A549 (cell line): ENCODE measurements around the gene CTNS. TPM values are rescaled to one million over a fixed set of nuclear protein-coding genes. Genes with fewer than 3 reads are reported as not detected.

ENCODE experiments used
- ATAC-seq, 2 experiments: fragments of 200-7000 bp in 1 of 2; fragments of >200 bp in 1 of 2; cut with Nextera tagmentation in 1 of 2; cut with Tn5 transposase in 1 of 2; 3 replicates each; pipeline versions ENCODE4 v1.8.0 to v1.9.1; 2018 to 2020; ENCODE audit warnings: mild to moderate bottlenecking in 1 of 2, moderate library complexity in 1 of 2
- CTCF ChIA-PET: fragments of 300-600 bp; sonication (Branson Sonifier 250); formaldehyde crosslinking; extraction: SDS; loops from one replicate; lab custom pipeline; 2021; ENCODE audit warnings: antibody characterized with exemption, inconsistent platforms; lab: Yijun Ruan, JAX
- POLR2A ChIA-PET: fragments of 350-600 bp; formaldehyde crosslinking; extraction: SDS; loops from one replicate; lab custom pipeline; 2021; ENCODE audit warnings: antibody characterized with exemption, inconsistent platforms; lab: Yijun Ruan, JAX
- DNase-seq, 2 experiments: peaks; one replicate each; pipeline versions ENCODE4 v3.0.0 to v3.0.0-alpha.2; 2011 to 2016; ENCODE audit warnings: low read depth in 1 of 2, low spot score in 1 of 2
- FAIRE-seq: peaks from 2 replicates; lab custom pipeline; 2011; peaks lifted over from hg19 to GRCh38; lab: Jason Lieb, UNC
- H3K27ac ChIP-seq, 2 experiments: fragments of >200 bp; sonication (Bioruptor Twin); formaldehyde crosslinking; 3 replicates each; pipeline ENCODE4 v1.5.1; 2016 to 2017
- H3K4me1 ChIP-seq: fragments of >200 bp; sonication (Bioruptor Twin); formaldehyde crosslinking; 3 replicates; pipeline ENCODE4 v1.6.1; 2016
- H3K4me2 ChIP-seq: fragments of >200 bp; sonication (Bioruptor Twin); formaldehyde crosslinking; 3 replicates; pipeline ENCODE4 v1.6.1; 2016
- H3K4me3 ChIP-seq: fragments of >200 bp; sonication (Bioruptor Twin); formaldehyde crosslinking; 3 replicates; pipeline ENCODE4 v1.5.1; 2016
- H3K9me3 ChIP-seq: fragments of >200 bp; sonication (Bioruptor Twin); formaldehyde crosslinking; 3 replicates; pipeline ENCODE4 v1.6.1; 2016
- CHD4 ChIP-seq: fragments of 200-600 bp; sonication (generic); IDR thresholded peaks from 2 replicates; pipeline ENCODE4 v1.6.1; 2016; ENCODE audit warnings: antibody characterized with exemption, mild to moderate bottlenecking, borderline replicate concordance
- EHF ChIP-seq: fragments of 250-450 bp; sonication (Bioruptor Pico); IDR thresholded peaks from 2 replicates; pipeline ENCODE4 v1.5.0; 2020; ENCODE audit warnings: mild to moderate bottlenecking
- EP300 ChIP-seq, 2 experiments: fragments of >200 bp; sonication (Bioruptor Twin); formaldehyde crosslinking; IDR thresholded peaks; 2 replicates in 1 of 2; 3 replicates in 1 of 2; pipeline ENCODE4 v1.6.1; 2016 to 2017
- ESRRA ChIP-seq: fragments of 150-350 bp; IDR thresholded peaks from 2 replicates; pipeline ENCODE4 v1.6.1; 2014; ENCODE audit warnings: mild to moderate bottlenecking, low read length, borderline replicate concordance
- FOXS1 ChIP-seq: fragments of 250-450 bp; sonication (Bioruptor Pico); IDR thresholded peaks from 2 replicates; pipeline ENCODE4 v1.5.0; 2020; ENCODE audit warnings: mild to moderate bottlenecking, moderate library complexity
- GATA3 ChIP-seq: IDR thresholded peaks from 2 replicates; pipeline ENCODE4 v1.6.1; 2012; ENCODE audit warnings: borderline replicate concordance
- HOXB13 ChIP-seq: fragments of 250-450 bp; sonication (Bioruptor Pico); IDR thresholded peaks from 2 replicates; pipeline ENCODE4 v1.5.0; 2020; ENCODE audit warnings: low read depth, mild to moderate bottlenecking, moderate library complexity
- HOXB5 ChIP-seq: fragments of 250-450 bp; sonication (Bioruptor Pico); IDR thresholded peaks from 2 replicates; pipeline ENCODE4 v1.5.0; 2020; ENCODE audit warnings: mild to moderate bottlenecking, moderate library complexity
- JUN ChIP-seq, 2 experiments: fragments of >200 bp; sonication (Bioruptor Twin); formaldehyde crosslinking; IDR thresholded peaks; 2 replicates in 1 of 2; 3 replicates in 1 of 2; pipeline ENCODE4 v1.6.1; 2016 to 2017
- JUNB ChIP-seq: fragments of >200 bp; sonication (Bioruptor Twin); formaldehyde crosslinking; IDR thresholded peaks from 2 replicates; pipeline ENCODE4 v1.6.1; 2016
- NFE2L2 ChIP-seq: fragments of 150-350 bp; conservative IDR thresholded peaks from 2 replicates; pipeline ENCODE4 v1.6.1; 2014; ENCODE audit warnings: low read length
- RAD21 ChIP-seq, 2 experiments: fragments of >200 bp in 1 of 2; sonication (Bioruptor Twin) in 1 of 2; formaldehyde crosslinking in 1 of 2; IDR thresholded peaks in 1 of 2; conservative IDR thresholded peaks in 1 of 2; 2 replicates in 1 of 2; 3 replicates in 1 of 2; pipeline ENCODE4 v1.6.1; 2012 to 2018; ENCODE audit warnings: inconsistent platforms in 1 of 2
- RCOR1 ChIP-seq: fragments of 150-350 bp; IDR thresholded peaks from 2 replicates; pipeline ENCODE4 v1.6.1; 2014; ENCODE audit warnings: antibody characterized with exemption, low read length, low read depth
- TFCP2L1 ChIP-seq: fragments of 250-450 bp; sonication (Bioruptor Pico); IDR thresholded peaks from 2 replicates; pipeline ENCODE4 v1.5.0; 2021; ENCODE audit warnings: mild to moderate bottlenecking
- TP53 ChIP-seq: fragments of 250-450 bp; sonication (Bioruptor Pico); IDR thresholded peaks from 2 replicates; pipeline ENCODE4 v1.5.0; 2021; ENCODE audit warnings: mild to moderate bottlenecking, moderate library complexity
- ZC3H11A ChIP-seq: fragments of 450-650 bp; IDR thresholded peaks from 2 replicates; pipeline ENCODE4 v1.6.1; 2014; ENCODE audit warnings: antibody characterized with exemption, mild to moderate bottlenecking
- WGBS: methylation state at CpG from one replicate; pipeline ENCODE4 v1.1.6; 2017; ENCODE audit errors: missing lambda C conversion rate; 5-methylcytosine and 5-hydroxymethylcytosine counted together
- polyA plus RNA-seq, 4 experiments: library from polyadenylated mRNA; depleted of rRNA in 3 of 4; stranded (reverse); fragments of >200 nt; fragmentation: RNase III in 1 of 4; extraction: RNeasy Plus Mini Kit Qiagen cat#74134 plus additional on column Dnase treatment in 1 of 4; gene quantifications; 2 replicates in 3 of 4; 3 replicates in 1 of 4; pipeline ENCODE4 v1.2.3, GENCODE V29; 2011 to 2017
- TF ChIP-seq, protein P1 (sequence below): fragments of 150-350 bp; IDR thresholded peaks from 2 replicates; pipeline ENCODE4 v1.6.1; 2014; ENCODE audit warnings: low read depth, mild to moderate bottlenecking, low read length
- TF ChIP-seq, protein P2 (sequence below): fragments of 250-450 bp; sonication (Bioruptor Pico); IDR thresholded peaks from 2 replicates; pipeline ENCODE4 v1.5.0; 2021; ENCODE audit warnings: mild to moderate bottlenecking, moderate library complexity, borderline replicate concordance
- TF ChIP-seq, protein P3 (sequence below): fragments of 450-650 bp; IDR thresholded peaks from 2 replicates; pipeline ENCODE4 v1.6.1; 2014; ENCODE audit warnings: antibody characterized with exemption
- TF ChIP-seq, protein P4 (sequence below): fragments of >200 bp; sonication (Bioruptor Twin); formaldehyde crosslinking; IDR thresholded peaks from 2 replicates; pipeline ENCODE4 v1.6.1; 2016
- TF ChIP-seq, protein P5 (sequence below): fragments of >200 bp; sonication (Bioruptor Twin); formaldehyde crosslinking; IDR thresholded peaks from 3 replicates; pipeline ENCODE4 v1.6.1; 2016

The CTNS gene
- polyA plus RNA-seq, 2 of the 4 experiments (the other 2 are of a cell fraction) = 6.5 to 20.3 TPM

DNA sequence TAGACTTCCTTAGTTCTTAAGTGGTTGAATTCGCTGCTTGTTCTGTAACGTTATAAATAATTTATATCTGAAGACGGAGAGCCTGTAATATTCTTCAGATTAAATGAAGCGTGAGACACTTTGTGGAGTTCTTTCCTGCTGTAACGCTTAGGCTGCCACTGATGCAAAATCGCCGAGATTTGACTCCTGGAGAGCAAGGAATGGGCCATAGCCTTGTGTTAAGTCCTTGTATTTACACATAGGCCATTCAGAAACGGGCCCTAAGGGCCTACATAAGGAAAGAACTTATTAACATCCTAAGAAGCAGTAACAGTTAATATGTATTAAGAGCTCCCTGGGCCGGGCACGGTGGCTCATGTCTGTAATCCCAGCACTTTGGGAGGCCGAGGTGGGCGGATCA, 33.0 kb downstream of the CTNS start:
- ATAC-seq = no peak
- Histone ChIP-seq H3K4me3 (peak overlapping the region; percentile 82), H3K4me2 (peak overlapping the region; percentile 74), H3K4me1 (peaks cover 25% of the 10 kb centered on the region), H3K9me3 (no peaks in the 10 kb centered on the region), H3K27ac (peak overlapping the region; percentile 94)
- no peak for DNase-seq
- no peak for FAIRE-seq
- WGBS = 41% methylated on average over 12 of the region's 12 CpGs
- POLR2A ChIA-PET = interaction anchor here (1.2 kb wide), 1 partner anchor 10 kb away, joined by 3 read pairs; no protein-coding TSS in a partner anchor
- no peak for TF ChIP-seq ESRRA
- TF ChIP-seq GATA3 = no peak
- no peak for TF ChIP-seq JUNB
- TF ChIP-seq TP53 (CRISPR knock-in tag) = no peak
- TF ChIP-seq RCOR1 = no peak
- TF ChIP-seq, protein P1, sequence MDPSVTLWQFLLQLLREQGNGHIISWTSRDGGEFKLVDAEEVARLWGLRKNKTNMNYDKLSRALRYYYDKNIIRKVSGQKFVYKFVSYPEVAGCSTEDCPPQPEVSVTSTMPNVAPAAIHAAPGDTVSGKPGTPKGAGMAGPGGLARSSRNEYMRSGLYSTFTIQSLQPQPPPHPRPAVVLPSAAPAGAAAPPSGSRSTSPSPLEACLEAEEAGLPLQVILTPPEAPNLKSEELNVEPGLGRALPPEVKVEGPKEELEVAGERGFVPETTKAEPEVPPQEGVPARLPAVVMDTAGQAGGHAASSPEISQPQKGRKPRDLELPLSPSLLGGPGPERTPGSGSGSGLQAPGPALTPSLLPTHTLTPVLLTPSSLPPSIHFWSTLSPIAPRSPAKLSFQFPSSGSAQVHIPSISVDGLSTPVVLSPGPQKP = no peak
- no peak for TF ChIP-seq RAD21 (conservative IDR thresholded peaks at IDR 0.05 in 1 of 2, IDR thresholded peaks at IDR 0.05 in 1 of 2)
- TF ChIP-seq FOXS1 (CRISPR knock-in tag) = no peak
- TF ChIP-seq ZC3H11A = no peak
- TF ChIP-seq, protein P2, sequence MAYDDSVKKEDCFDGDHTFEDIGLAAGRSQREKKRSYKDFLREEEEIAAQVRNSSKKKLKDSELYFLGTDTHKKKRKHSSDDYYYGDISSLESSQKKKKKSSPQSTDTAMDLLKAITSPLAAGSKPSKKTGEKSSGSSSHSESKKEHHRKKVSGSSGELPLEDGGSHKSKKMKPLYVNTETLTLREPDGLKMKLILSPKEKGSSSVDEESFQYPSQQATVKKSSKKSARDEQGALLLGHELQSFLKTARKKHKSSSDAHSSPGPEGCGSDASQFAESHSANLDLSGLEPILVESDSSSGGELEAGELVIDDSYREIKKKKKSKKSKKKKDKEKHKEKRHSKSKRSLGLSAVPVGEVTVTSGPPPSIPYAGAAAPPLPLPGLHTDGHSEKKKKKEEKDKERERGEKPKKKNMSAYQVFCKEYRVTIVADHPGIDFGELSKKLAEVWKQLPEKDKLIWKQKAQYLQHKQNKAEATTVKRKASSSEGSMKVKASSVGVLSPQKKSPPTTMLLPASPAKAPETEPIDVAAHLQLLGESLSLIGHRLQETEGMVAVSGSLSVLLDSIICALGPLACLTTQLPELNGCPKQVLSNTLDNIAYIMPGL (CRISPR knock-in tag) = no peak
- TF ChIP-seq, all 56 proteins: peak for 0
- CTCF ChIA-PET = interaction anchor here (1.1 to 4.1 kb wide), 3 partner anchors 9 to 68 kb away, joined by 3 to 19 read pairs (median 3); no protein-coding TSS in a partner anchor

DNA sequence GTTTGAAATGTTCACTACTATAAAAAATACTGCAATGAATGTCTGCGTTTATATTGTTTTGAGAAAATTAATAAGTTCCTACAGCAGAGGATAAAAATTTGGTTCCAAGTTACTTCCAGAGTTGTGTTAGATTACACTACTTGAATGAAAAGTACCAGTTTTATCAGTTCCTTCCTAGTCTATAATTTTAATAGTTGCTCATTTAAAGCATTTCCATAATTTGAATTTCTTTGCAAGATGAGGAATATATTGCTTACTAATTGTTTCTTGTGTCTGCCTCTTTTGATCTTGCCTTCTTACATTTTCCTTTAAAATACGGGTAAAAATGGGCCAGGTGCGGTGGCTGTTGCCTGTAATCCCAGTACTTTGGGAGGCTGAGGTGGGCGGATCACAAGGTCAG, 36.0 kb downstream of the CTNS start:
- FAIRE-seq (no peak), DNase-seq (no peak), ATAC-seq (no peak)
- TF ChIP-seq CHD4 (no peak), TP53 (CRISPR knock-in tag) (no peak), EP300 (IDR thresholded peaks at IDR 0.05) (no peak), TFCP2L1 (no peak), HOXB5 (CRISPR knock-in tag) (no peak)
- H3K4me2 ChIP-seq = no peak overlapping the region
- no peaks in the 10 kb centered on the region for H3K9me3 ChIP-seq
- no peak overlapping the region for H3K27ac ChIP-seq
- ChIA-PET POLR2A (no interaction called here), CTCF (interaction anchor here (4.1 kb wide), 1 partner anchor 11 kb away, joined by 19 read pairs; no protein-coding TSS in a partner anchor)
- H3K4me1 ChIP-seq = peaks cover 8% of the 10 kb centered on the region; the same call in 2 of the 3 replicates
- WGBS = 94% methylated on average over 4 of the region's 4 CpGs
- H3K4me3 ChIP-seq = no peak overlapping the region

DNA sequence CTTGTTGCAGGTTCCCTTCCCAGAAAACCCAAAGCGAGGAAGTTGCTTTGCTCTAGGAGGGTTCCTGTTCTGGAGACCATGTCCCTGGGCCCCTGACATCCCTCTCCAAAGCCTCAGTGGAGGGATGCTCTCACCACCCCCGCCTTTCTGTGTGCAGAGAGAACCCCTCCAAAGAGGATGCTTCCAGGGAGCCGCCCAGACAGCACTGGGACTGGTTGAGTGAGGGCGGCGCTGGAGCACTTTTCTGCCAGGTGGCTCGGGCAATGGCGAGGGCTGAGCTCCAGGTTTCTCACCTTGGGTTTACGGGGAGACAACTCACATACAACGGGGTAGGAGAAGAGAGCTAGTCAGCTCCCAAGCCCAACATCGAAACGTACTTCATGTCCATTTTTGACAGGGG, 39.3 kb downstream of the CTNS start:
- H3K4me3 ChIP-seq = no peak overlapping the region
- no peak overlapping the region for H3K4me2 ChIP-seq
- POLR2A ChIA-PET = no interaction called here
- TF ChIP-seq HOXB13 (CRISPR knock-in tag) (no peak), JUN (IDR thresholded peaks at IDR 0.05) (no peak), EHF (CRISPR knock-in tag) (no peak), NFE2L2 (no peak), GATA3 (no peak)
- TF ChIP-seq, protein P3, sequence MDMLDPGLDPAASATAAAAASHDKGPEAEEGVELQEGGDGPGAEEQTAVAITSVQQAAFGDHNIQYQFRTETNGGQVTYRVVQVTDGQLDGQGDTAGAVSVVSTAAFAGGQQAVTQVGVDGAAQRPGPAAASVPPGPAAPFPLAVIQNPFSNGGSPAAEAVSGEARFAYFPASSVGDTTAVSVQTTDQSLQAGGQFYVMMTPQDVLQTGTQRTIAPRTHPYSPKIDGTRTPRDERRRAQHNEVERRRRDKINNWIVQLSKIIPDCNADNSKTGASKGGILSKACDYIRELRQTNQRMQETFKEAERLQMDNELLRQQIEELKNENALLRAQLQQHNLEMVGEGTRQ = no peak
- TF ChIP-seq, protein P4, sequence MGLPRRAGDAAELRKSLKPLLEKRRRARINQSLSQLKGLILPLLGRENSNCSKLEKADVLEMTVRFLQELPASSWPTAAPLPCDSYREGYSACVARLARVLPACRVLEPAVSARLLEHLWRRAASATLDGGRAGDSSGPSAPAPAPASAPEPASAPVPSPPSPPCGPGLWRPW = no peak
- TF ChIP-seq, protein P5, sequence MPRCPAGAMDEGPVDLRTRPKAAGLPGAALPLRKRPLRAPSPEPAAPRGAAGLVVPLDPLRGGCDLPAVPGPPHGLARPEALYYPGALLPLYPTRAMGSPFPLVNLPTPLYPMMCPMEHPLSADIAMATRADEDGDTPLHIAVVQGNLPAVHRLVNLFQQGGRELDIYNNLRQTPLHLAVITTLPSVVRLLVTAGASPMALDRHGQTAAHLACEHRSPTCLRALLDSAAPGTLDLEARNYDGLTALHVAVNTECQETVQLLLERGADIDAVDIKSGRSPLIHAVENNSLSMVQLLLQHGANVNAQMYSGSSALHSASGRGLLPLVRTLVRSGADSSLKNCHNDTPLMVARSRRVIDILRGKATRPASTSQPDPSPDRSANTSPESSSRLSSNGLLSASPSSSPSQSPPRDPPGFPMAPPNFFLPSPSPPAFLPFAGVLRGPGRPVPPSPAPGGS = no peak
- TF ChIP-seq, all 56 proteins: peak for 0
- ATAC-seq (no peak), FAIRE-seq (no peak), DNase-seq (no peak)
- Histone ChIP-seq H3K4me1 (no peaks in the 10 kb centered on the region), H3K9me3 (no peaks in the 10 kb centered on the region), H3K27ac (no peak overlapping the region)
- WGBS = 89% methylated on average over 11 of the region's 11 CpGs
- CTCF ChIA-PET = interaction anchor here (0.9 to 1.7 kb wide), 3 partner anchors 25 to 152 kb away, joined by 3 to 5 read pairs (median 3); no protein-coding TSS in a partner anchor
